HG03558 (cell line): Measurements from ENCODE around the gene LGMN.
"Not testable (repeated sequence)": the region's sequence is repeated elsewhere in the genome, so short reads cannot be mapped to it uniquely, and the experiment has no call there.

Source experiments
- ATAC-seq: cut with Tn5 transposase; IDR thresholded peaks from one replicate; pipeline ENCODE4 v1.9.1; 2021; ENCODE audit warnings: moderate number of reproducible peaks; ENCODE audit not compliant: unreplicated experiment; ENCODE audit errors: extremely low read depth

Gene LGMN

DNA sequence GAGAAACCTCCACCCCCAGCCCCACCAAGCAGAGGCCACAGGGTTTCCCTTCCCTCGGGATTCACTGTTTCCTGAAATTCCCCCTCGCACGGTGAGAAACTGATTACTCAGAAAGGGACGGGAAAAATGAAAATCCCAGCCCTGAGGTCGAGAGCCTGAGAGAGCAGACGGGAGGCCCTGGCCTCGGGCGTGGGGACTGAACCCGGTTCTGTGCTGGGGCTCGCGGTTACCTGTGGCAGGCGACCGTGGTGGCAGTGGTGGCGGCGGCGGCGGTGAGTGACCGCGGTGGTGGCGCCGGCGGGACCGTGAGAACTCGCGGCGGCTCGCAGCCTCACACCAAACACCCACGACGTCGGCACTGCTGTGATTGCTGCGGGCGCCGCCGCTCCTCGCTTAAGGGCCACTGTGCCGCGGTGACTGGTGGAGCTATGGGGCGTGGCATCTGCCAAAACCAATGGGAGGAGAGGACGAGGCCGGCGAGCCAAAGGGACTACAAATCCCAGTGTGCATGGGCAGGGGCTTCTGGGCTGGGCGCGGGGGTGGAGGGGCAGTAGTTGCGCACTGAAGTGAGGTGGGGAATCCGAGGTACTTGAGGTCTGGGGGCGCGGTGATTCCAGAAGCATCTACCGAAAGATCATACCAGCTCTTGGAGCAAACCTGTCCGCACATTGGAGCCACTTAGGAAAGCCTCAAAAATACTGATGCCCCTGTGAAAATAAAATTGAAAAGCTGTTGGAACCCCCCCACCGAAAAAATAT is at the start of gene LGMN:
Gene LGMN, minus strand, starts transcription at position 369 of the 758 bp plus-strand sequence. CDS start 15,841 bp downstream, outside the sequence.
- peak; percentile 37 for ATAC-seq

- no peak for ATAC-seq
Measured at GRCh38 chr14:92794961-92795360, 46.5 kb upstream of the LGMN start.

DNA sequence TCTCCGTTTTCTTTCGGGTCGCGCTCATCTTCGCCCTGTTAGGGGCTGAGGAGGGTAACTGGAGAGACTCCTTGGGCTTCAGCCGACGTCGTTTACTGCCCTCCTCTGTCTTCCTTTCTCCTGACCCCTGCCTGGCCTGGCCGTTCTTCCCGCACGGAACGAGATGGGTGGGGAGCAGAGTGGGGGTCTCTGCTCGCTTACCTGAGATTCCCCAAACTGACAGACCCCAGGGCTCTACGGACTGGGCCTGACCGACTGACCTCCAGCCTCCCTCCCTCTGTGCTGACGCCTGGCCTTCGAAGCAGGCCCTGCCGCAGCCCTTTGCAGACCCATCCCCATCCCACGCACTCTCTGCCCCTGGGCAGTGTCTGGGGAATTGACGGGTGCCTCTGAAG is 46.1 kb upstream of the LGMN start:
- no peak for ATAC-seq

DNA sequence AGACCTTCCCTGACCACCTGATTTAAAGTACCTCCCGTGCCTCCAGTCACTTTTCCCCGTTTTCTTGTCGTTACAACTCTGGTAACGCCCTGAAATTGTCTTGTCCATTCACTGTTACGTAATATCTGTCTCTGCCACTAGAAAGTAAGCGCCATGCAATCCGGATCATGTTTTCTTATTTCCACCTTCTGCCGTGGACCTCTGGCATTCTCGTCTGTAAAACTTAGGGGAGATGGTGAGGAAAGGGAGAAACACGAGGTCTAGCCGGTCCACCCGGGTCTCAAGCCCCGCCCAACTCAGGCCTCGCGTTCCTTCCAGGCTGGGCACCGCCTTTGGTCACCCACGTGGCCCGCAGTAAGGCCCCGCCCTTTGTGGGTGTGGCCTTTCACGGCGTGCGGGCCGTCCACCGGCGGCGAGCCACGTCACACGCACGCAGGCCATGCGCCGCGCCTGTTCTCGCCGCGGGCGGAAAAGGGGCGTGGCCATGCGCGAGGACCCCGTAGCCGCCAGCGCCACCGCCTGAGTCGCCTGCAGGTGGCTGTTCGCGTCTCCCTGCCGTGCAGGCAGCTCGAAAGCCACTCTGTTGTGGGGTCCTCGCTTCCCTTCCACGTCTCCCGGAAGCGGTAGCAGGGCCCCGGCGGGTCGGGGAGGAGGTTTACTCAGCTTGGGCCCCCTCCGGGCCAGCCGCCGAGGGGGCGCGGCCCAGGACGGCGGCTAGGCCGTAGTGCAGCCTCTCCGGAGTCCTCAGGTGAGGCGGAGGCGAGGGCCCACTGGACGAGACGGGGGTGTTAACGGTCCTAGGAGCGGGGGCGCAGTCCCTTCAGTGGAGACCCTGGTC is 45.5 kb upstream of the LGMN start, which contains the start of gene GOLGA5:
Gene GOLGA5, plus strand, starts transcription at position 597 of the 838 bp plus-strand sequence. CDS start 3,133 bp downstream, outside the sequence.
- ATAC-seq = peak; percentile 81

DNA sequence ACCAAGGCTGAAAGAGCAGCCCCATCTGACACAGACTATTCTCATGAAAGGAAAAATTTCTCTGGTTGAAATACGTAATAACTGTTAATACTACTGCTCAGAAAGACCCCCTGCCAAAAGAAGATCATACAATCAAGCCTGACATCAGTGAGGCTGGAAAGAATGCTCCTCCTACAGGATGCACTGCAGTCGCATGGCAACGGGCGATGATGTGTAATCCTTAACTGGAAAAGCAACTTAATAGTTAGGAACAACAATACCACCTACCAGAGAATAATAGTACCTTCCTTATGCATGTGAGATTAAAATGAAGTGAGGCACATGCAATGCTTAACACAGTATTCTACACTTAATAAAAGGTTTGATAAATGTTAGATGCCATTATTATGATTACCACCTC is 44.5 kb upstream of the LGMN start:
- ATAC-seq = no peak

DNA sequence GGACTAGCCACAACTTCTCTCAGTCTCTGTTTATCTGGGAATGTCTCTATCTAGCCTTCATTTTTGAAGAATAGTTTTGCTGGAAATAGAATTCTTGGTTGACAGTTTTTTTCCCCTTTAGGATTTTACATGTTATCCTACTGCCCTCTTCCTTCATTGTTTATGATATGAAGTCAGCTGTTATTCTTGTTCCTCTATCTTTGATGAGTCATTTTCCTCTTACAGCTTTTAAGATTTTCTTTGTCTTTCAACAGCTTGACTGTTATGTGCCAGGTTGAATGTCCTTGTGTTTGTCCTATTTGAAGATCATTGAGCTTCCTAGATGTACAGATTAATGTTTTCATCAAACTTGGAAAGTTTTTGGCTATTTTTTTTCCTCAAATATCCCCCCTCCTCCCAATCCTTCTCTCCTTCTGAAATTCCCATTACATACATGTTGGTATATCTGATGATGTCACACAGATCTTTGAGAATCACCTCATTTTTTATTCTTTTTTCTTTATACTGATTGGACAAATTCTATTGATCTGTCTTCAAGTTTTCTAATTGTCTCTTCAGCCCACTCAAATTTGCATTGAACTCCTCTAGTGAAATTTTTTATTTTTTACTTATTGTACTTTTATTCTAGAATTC is 41.1 kb upstream of the LGMN start:
- no peak for ATAC-seq

- no peak for ATAC-seq
Measured at GRCh38 chr14:92787554-92787953, 39.1 kb upstream of the LGMN start.

- no peak for ATAC-seq
Measured at GRCh38 chr14:92786427-92786756, 38.0 kb upstream of the LGMN start.

GRCh38 chr14:92785667-92786426 is 37.4 kb upstream of the LGMN start:
- no peak for ATAC-seq

GRCh38 chr14:92783813-92784431 is 35.5 kb upstream of the LGMN start:
- ATAC-seq = no peak

- ATAC-seq = no peak
Measured at GRCh38 chr14:92781350-92781749, 32.9 kb upstream of the LGMN start.

DNA sequence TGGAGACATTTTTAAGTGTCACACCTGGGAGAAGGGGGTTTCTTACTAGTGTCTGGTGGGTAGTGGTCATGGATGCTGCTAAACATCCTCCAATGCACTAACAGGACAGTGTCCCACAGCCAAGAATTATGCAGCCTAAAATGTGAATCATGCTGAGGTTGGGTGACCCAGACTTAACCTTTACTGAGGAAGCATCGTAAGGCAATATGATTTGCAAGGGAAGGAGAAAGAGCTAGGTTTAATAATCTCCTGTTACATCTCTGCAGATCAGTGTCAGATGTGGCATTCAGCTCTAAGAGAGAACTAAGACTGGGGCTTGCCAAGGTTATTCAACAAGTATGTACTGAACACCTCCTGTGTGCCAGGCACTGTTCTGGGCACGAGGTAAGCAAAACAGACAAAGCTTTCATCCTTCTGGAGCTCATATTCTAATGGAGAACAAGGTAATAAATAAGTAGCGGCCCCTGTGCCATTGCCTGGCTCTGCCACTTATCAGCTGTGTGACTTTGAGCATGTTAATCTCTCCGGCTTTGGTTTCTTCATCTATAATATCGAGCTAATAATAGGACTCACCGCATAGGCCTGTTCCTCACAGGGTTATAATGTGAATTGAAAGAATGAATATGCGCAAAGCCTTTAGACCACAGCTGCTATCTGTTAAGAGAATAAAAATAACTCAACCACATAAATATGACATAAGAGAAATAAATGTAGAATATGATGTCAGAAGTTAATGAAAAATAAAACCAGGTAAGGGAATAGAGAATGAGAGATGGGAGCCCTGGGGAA is 32.2 kb upstream of the LGMN start:
- no peak for ATAC-seq

GRCh38 chr14:92778868-92779565 is 30.6 kb upstream of the LGMN start:
- not testable (repeated sequence) for ATAC-seq

DNA sequence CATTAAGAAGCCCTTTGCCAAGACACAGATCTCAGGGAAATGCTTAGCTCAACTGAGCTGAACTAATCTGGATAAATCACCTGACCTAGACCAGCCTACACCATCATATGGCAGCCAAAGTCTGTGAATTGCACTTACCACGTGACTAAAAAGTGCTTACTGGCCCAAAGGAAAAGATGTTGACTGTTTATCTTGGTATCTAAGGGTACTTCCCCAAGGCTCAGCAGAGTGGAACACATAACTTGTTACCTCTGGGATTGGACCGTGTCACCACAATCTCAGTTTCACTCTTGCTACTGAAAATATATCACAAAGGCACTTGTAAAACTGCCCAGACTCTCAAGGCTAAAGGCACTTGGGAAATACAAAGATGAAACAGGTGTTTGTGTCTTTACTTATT is 26.9 kb upstream of the LGMN start:
- peak; percentile 91 for ATAC-seq

DNA sequence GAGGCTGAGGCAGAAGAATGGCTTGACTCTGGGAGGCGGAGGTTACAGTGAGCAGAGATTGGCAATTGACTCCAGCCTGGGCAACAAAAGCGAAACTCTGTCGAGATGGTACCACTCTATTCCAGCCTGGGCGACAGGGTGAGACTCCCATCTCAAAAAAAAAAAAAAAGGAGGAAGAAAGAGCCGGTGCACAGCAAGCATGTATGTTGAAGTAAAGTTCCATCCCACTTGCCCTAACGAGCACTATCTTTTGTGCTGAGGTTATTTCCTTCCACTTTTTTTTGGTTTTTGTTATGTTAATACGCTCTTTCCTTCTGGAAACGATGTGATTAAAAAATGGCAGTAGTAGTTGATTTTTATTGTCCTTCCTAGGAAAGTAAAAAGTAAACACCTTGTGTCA is 26.1 kb upstream of the LGMN start:
- ATAC-seq = no peak

- ATAC-seq = no peak
Measured at GRCh38 chr14:92770484-92770883, 22.1 kb upstream of the LGMN start.

DNA sequence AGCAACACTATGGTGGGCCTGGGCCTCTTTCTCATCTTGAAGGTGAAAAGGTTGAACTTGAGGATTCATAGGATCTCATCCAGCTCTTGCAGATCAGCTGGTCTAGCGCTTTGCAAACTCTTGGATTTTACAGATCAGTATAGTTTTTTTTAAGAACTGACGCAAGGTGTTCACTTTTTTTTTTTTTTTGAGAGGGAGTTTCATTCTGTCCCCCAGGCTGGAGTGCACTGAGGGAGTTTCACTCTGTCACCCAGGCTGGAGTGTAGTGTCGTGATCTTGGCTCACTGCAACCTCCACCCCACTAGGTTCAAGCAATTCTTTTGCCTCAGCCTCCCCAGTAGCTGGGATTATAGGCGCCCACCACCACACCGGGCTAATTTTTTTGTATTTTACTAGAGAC is 20.4 kb upstream of the LGMN start:
- no peak for ATAC-seq

DNA sequence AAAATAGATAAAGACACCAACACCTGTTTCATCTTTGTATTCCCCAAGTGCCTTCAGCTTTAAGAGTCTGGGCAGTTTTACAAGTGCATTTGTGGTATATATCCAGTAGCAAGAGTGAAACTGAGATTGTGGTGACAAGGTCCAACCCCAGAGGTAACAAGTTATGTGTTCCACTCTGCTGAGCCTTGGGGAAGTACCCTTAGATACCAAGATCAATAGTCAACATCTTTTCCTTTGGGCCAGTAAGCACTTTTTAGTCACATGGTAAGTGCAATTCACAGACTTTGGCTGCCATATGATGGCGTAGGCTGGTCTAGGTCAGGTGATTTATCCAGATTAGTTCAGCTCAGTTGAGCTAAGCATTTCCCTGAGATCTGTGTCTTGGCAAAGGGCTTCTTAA is 19.8 kb upstream of the LGMN start:
- peak; percentile 82 for ATAC-seq
